Body of pancreas (tissue), 4 donors: ENCODE data around the gene SLC25A10.

ENCODE experiments used
- POLR2A ChIP-seq, 3 donors: fragments of 450-650 bp; IDR thresholded peaks; one replicate each; pipeline ENCODE4 v1.6.1; 2016; ENCODE audit warnings: antibody characterized with exemption in 3 of 3, mild to moderate bottlenecking in 2 of 3
- TF ChIP-seq, protein P1 (sequence below), 7 experiments: fragments of 450-650 bp in 4 of 7; fragments of 200-600 bp in 3 of 7; sonication (generic) in 3 of 7; IDR thresholded peaks; one replicate each; pipeline ENCODE4 v1.5.1; 2016 to 2019; ENCODE audit warnings: antibody characterized with exemption in 7 of 7

DNA sequence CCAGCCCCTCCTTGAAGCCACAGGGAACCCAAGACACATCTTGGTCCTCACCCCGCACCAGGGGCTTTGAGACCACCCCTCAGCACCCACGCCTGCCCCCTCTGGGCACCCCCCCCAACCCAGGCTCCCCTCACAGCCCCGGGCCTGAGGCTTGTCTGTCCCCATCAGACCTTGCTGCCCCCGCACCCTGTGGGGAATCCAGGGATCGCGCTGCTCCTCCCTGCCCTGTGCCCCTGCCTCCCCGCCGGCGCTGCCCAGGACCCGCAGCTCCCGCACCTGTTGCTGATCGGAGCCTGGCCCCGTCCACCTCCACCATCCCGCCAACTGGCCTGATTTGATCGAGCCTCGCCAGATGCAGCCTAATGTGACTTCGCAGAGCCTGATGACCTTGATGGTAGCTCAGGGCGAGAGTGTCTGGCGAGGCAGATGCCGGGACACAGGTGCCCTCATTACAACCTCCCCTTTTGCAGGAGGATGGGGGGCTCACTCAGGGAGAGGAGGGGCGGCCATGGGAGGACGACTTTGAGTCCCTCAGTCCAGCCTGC, 29.0 kb downstream of the SLC25A10 start:
- TF ChIP-seq POLR2A (IDR thresholded peaks at IDR 0.05) = no peak
- TF ChIP-seq, protein P1, sequence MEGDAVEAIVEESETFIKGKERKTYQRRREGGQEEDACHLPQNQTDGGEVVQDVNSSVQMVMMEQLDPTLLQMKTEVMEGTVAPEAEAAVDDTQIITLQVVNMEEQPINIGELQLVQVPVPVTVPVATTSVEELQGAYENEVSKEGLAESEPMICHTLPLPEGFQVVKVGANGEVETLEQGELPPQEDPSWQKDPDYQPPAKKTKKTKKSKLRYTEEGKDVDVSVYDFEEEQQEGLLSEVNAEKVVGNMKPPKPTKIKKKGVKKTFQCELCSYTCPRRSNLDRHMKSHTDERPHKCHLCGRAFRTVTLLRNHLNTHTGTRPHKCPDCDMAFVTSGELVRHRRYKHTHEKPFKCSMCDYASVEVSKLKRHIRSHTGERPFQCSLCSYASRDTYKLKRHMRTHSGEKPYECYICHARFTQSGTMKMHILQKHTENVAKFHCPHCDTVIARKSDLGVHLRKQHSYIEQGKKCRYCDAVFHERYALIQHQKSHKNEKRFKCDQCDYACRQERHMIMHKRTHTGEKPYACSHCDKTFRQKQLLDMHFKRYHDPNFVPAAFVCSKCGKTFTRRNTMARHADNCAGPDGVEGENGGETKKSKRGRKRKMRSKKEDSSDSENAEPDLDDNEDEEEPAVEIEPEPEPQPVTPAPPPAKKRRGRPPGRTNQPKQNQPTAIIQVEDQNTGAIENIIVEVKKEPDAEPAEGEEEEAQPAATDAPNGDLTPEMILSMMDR (IDR thresholded peaks at IDR 0.05) = no peak
